ENCODE results near the gene SLC39A11.

GRCh38 chr17:72975509-72975908, 117.0 kb downstream of the SLC39A11 start:
- TF ChIP-seq CTCF (conservative IDR thresholded peaks at IDR 0.05): no peak
- no peak for TF ChIP-seq EZH2 (IDR thresholded peaks at IDR 0.05; ENCODE audit: low read depth)

Data from PC-9 (cell line).